Lung (tissue), 12 donors: Measurements from ENCODE around the gene LHFPL3. TPM values are rescaled to one million over a fixed set of nuclear protein-coding genes. Genes with fewer than 3 reads are reported as not detected.

Experiments used
- ATAC-seq: fragments of 200-7000 bp; cut with Tn5 transposase; one replicate; pipeline ENCODE4 v1.9.1; 2020; ENCODE audit warnings: moderate number of reproducible peaks; ENCODE audit not compliant: insufficient read depth, low FRiP score
- DNase-seq, 3 donors: peaks; one replicate each; pipeline ENCODE4 v3.0.0-alpha.2; 2013 to 2017
- H3K27ac ChIP-seq, 2 donors: one replicate each; pipeline ENCODE4 v1.5.1; 2013; ENCODE audit warnings: mild to moderate bottlenecking in 2 of 2, moderate library complexity in 2 of 2, control low read depth in 1 of 2, inconsistent platforms in 1 of 2, low read depth in 1 of 2, low read length in 1 of 2
- H3K27me3 ChIP-seq, 3 donors: one replicate each; pipeline ENCODE4 v1.5.1; 2013; ENCODE audit warnings: low read length in 2 of 3; ENCODE audit not compliant: control insufficient read depth in 3 of 3, insufficient read depth in 3 of 3
- H3K36me3 ChIP-seq, 4 donors: one replicate each; pipeline ENCODE4 v1.5.1; 2013; ENCODE audit warnings: low read length in 4 of 4, mild to moderate bottlenecking in 1 of 4, moderate library complexity in 1 of 4; ENCODE audit not compliant: control insufficient read depth in 4 of 4, insufficient read depth in 4 of 4
- H3K4me1 ChIP-seq, 5 donors: one replicate each; pipeline ENCODE4 v1.5.1; 2013; ENCODE audit warnings: low read length in 5 of 5, mild to moderate bottlenecking in 2 of 5, moderate library complexity in 1 of 5; ENCODE audit not compliant: control insufficient read depth in 5 of 5, insufficient read depth in 5 of 5
- H3K4me3 ChIP-seq: one replicate; pipeline ENCODE4 v1.5.1; 2013; ENCODE audit warnings: mild to moderate bottlenecking, control low read depth, moderate library complexity
- H3K9ac ChIP-seq, 2 donors: one replicate each; pipeline ENCODE4 v1.5.1; 2013; ENCODE audit warnings: low read length in 2 of 2, control low read depth in 1 of 2; ENCODE audit not compliant: insufficient read depth in 1 of 2
- H3K9me3 ChIP-seq, 4 donors: one replicate each; pipeline ENCODE4 v1.5.1; 2013; ENCODE audit warnings: low read length in 3 of 4, mild to moderate bottlenecking in 1 of 4, moderate library complexity in 1 of 4; ENCODE audit not compliant: control insufficient read depth in 4 of 4, insufficient read depth in 3 of 4
- CTCF ChIP-seq: IDR thresholded peaks from 2 replicates; pipeline ENCODE4 v1.5.1; 2012; ENCODE audit warnings: mild to moderate bottlenecking; ENCODE audit errors: control extremely low read depth, extremely low read depth
- WGBS, 2 donors: extraction: QIAGEN DNeasy Blood & Tissue Kit; methylation state at CpG; one replicate each; pipeline ENCODE4 v1.1.7; 2013; 5-methylcytosine and 5-hydroxymethylcytosine counted together
- polyA plus RNA-seq, 2 donors: library from polyadenylated mRNA; stranded (reverse); fragments of 200-250 nt; gene quantifications; one replicate each; pipeline ENCODE4 v1.2.1, GENCODE V29; 2013
- total RNA-seq, 2 donors: library from RNA; depleted of rRNA in 1 of 2; stranded (reverse); fragments of >200 nt in 1 of 2; gene quantifications; one replicate each; pipeline ENCODE4 v1.2.1, GENCODE V29; 2014 to 2021
- donor health status: control.
- donor health status: control.
- donor health status: Bipolar disorder and iron deficiency.
- donor health status: healthy.
- donor health status: DM: yes; HTN: yes; CAD: no.

LHFPL3 gene
- total and polyA plus RNA-seq, 4 donors = not detected

DNA sequence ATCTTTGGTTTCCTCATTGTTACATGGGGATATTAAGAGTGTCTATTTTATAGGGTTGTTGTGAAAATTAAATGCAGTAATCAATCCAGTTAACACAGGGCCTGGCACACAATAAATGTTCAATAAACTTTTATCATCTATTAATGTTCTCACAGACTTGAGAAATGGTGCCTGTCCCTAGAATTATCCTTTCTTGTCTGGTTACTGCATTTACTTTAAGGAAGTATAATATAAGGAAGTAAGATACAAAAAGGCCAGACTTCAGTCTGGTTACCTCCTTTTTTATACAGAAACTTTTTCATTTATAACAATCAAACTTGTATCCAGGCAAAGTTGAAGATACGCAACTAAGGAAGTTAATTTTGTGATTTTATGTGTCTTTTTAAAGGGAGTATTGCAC lies 117.0 kb downstream of the LHFPL3 start:
- TF ChIP-seq CTCF = no peak
- Histone ChIP-seq H3K27me3 (no peaks in the 10 kb centered on the region), H3K9ac (no peak overlapping the region), H3K9me3 (no peaks in the 10 kb centered on the region), H3K36me3 (no peaks in the 10 kb centered on the region), H3K4me1 (no peaks in the 10 kb centered on the region), H3K4me3 (no peak overlapping the region), H3K27ac (no peak overlapping the region)
- 88 to 98% methylated on average over 1 of the region's 1 CpG for WGBS, 2 donors
- ATAC-seq (no peak), DNase-seq (no peak)

DNA sequence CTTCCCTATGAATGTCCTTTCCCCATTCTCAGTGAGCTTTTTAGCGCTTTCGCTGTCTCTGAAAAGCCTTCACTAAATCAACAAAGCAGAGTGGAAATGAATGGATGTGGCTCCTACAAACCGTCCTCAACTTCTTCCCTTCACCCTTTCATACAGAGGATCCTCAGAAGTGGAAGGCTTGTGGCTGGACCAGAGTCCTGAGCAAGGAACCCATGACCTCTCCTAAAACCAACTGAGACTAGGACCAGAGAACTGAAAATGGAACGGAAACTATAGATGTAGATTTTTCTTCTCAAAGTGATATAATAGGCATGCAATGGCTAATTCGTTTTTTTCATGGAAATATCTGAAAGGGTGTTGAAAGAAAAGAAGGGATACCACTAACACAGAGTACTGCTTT lies 122.5 kb downstream of the LHFPL3 start:
- no peak overlapping the region for H3K4me3 ChIP-seq
- TF ChIP-seq CTCF = no peak
- no peak for ATAC-seq
- 73 to 77% methylated on average over 5 of the region's 5 CpGs for WGBS, 2 donors
- H3K36me3 ChIP-seq = no peaks in the 10 kb centered on the region
- peaks cover 0 to 4% (median 1%) of the 10 kb centered on the region in 4 donors for H3K9me3 ChIP-seq
- no peak for DNase-seq
- H3K27me3 ChIP-seq = no peaks in the 10 kb centered on the region
- H3K27ac ChIP-seq = no peak overlapping the region
- no peak overlapping the region for H3K9ac ChIP-seq
- no peaks in the 10 kb centered on the region for H3K4me1 ChIP-seq

- no peak overlapping the region for H3K9ac ChIP-seq
- peaks cover 0 to 4% (median 1%) of the 10 kb centered on the region in 4 donors for H3K9me3 ChIP-seq
- DNase-seq = no peak
- no peak overlapping the region for H3K27ac ChIP-seq
- H3K36me3 ChIP-seq = no peaks in the 10 kb centered on the region
- no peak overlapping the region for H3K4me3 ChIP-seq
- TF ChIP-seq CTCF = no peak
- ATAC-seq = no peak
- H3K27me3 ChIP-seq = no peaks in the 10 kb centered on the region
- WGBS, 2 donors = 76 to 77% methylated on average over 3 of the region's 3 CpGs
- no peaks in the 10 kb centered on the region for H3K4me1 ChIP-seq
Observed at GRCh38 chr7:104453190-104453589, 124.8 kb downstream of the LHFPL3 start.

- Histone ChIP-seq H3K4me3 (no peak overlapping the region), H3K36me3 (no peaks in the 10 kb centered on the region), H3K4me1 (no peaks in the 10 kb centered on the region), H3K9me3 (peaks cover 0 to 5% (median 3%) of the 10 kb centered on the region in 4 donors), H3K27ac (no peak overlapping the region), H3K27me3 (no peaks in the 10 kb centered on the region), H3K9ac (no peak overlapping the region)
- ATAC-seq = no peak
- TF ChIP-seq CTCF = no peak
- no peak for DNase-seq
- WGBS, 2 donors = 82 to 84% methylated on average over 3 of the region's 3 CpGs
Observed at GRCh38 chr7:104458875-104459274, 130.5 kb downstream of the LHFPL3 start.
